Measurements from ENCODE around the gene ABCC6.

Gene ABCC6

GRCh38 chr16:16139061-16139460 lies 84.2 kb downstream of the ABCC6 start:
- no peak for DNase-seq

GRCh38 chr16:16138034-16138635 lies 85.2 kb downstream of the ABCC6 start:
- DNase-seq: no peak

GRCh38 chr16:16137110-16137509 lies 86.2 kb downstream of the ABCC6 start:
- DNase-seq: no peak

DNA sequence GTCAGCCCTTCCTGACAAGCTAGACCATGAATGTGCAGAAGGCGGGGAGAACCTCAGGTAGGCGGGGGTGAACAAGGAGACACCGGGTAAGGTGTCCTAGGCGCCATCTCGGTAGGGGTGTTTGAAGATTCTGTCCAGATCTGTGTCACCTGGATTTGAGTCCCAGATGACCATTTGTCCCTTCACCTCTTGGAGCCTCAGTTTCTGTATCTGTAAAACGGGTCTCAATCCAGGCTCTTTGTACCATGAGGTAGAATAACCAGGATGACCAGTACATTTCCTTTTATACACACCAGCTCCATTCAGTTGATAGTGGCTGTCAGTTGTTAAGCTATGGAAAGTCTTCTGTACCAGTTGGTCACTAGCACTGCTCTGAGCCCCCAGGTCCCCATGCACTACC lies 86.7 kb downstream of the ABCC6 start:
- no peak for DNase-seq

GRCh38 chr16:16133943-16134604 lies 89.2 kb downstream of the ABCC6 start:
- no peak for DNase-seq

- DNase-seq: no peak
Measured at GRCh38 chr16:16131659-16132058, 91.6 kb downstream of the ABCC6 start.

- no peak for DNase-seq
Measured at GRCh38 chr16:16131204-16131603, 92.1 kb downstream of the ABCC6 start.

DNA sequence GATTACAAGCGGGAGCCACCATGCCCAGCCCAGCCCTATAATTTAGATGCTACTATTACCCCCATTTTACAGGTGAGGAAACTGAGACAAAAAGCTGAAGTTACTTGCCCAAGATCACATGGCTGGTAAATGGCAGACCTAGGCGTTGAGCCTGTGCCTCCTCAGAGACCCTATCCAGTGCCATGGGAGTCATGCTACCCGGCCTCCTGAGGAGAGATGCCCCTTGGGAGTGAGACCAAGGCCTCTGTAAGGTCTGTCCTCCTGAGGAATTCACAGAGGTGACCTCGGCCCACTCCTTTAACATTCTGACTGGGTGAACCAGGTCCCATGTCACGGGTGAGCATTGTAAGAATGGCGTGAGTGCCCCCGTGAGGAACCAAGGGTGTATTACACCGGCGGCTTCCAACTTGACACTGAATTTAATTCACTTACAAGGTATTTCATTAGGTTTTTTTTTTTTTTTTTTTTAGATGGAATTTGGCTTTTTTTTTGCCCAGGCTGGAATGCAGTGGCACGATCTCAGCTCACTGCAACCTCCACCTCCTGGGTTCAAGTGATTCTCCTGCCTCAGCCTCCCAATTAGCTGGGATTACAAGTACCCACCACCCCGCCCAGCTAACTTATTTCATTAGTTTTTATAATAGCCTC lies 95.7 kb downstream of the ABCC6 start:
- DNase-seq: peak; percentile 14 to 32

- DNase-seq: no peak
Measured at GRCh38 chr16:16126896-16127295, 96.4 kb downstream of the ABCC6 start.

GRCh38 chr16:16124974-16125373 lies 98.3 kb downstream of the ABCC6 start:
- DNase-seq: no peak

DNA sequence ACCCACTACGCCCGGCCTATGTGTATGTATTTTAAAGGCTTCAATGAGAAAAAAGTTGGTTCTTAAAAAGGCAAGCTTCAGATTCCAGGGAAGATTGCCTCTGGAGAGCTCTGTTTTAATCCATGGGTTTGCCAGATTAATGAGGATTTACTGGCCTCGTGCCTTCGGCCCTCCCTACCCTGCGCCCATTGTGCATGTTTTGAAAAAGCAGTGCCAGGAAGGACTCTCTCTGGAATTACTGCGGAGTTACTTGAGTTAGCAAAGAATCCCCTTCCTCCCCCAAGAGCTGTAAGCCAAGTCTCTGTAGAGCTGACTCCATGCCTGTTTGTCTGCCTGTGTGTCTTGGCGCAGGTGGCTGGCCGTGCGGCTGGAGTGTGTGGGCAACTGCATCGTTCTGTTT lies 98.9 kb downstream of the ABCC6 start:
- DNase-seq: no peak

DNA sequence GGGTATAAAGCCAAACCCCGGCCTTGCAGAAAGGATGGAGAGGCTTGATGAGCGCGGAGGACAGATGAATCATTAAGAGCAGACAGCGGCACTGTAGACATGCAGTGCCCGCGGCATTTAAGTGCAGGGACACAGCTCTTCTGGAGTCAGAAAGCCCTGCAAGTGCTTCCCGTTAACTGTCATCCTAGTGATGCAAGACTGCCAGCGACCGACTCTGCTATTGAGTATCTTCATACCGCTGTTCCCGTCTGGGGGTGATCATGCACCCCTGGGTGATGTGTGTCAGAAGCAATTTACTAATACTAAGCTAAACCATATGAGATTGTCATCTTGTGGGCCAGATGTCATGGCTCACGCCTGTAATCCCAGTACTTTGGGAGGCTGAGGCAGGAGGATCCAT lies 101.0 kb downstream of the ABCC6 start:
- DNase-seq: no peak

DNA sequence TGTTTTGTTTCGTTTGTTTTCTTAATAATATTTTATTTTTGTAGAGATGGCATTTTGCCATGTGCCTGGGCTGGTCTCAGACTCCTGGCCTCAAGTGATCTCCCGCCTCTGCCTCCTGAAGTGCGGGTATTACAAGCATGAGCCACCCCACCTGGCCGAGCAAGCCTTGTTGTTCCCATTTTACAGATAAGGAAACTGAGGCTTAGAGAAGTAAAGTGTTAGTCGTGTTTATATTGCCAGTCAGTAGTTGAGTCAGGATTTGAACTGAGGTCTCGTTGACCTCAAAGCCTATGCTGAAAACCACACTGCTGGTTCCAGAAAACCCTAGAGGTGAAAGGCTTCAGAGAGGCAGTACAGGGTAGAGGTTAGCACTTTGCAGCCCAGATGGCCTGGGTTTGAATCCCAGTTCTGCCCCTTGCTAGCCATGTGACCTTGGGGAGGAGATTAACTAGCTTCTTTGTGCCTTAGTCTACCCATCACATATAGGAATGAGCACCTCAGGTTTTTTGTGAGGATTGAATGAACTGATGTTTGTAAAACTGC lies 102.0 kb downstream of the ABCC6 start:
- DNase-seq: no peak

- DNase-seq: peak; percentile 59 to 62
Measured at GRCh38 chr16:16120382-16121184, 102.7 kb downstream of the ABCC6 start.

- peak; percentile 59 to 62 for DNase-seq
Measured at GRCh38 chr16:16120044-16120381, 103.3 kb downstream of the ABCC6 start.

- no peak for DNase-seq
Measured at GRCh38 chr16:16118337-16118736, 105.0 kb downstream of the ABCC6 start.

GRCh38 chr16:16116841-16117240 lies 106.5 kb downstream of the ABCC6 start:
- no peak for DNase-seq

DNA sequence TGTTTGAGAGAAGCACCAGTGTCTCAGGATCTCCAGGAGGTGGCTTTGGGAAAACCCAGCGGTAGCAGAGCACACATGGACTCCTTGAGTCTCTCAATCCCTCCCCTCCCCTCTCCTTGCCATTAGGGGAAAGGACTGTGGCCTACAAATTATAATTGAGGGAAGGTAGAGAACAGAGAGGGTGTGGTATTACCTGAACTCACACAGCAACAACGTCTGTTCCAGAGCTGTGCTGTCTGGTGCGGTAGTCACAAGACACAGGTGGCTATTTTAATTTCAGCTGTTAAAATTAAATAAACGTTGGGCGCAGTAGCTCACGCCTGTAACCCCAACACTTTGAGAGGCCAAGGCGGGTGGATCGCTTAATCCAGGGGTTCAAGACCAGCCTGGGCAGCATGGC lies 110.2 kb downstream of the ABCC6 start:
- no peak for DNase-seq

DNA sequence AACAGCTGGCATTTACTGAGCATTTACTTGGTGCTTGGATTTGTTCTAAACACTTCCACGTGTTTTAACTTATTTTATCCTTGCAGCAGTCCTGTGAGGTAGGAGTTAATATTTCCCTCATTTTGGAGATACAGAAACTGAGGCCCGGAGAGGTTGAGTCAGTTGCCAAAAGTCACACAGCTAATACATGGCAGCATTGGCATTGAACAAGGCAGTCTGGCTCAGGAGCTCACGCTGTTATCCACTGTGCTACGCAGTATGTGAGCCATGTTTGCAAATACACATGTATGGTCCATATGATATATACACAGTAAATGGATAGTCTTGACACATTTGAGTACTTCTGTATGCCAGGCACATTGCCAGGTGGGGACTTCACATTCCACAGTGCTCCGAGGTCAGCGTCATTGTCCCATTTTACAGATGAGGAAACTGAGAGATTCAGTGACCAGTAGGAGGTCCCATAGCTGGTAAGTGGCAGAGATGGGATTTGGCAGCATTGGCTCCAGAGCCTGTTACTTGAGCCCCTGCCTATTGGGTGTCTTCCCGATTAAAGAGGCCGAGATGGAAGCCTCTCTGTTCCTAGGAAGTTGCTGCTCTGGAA lies 110.7 kb downstream of the ABCC6 start:
- DNase-seq: no peak

- DNase-seq: no peak
Measured at GRCh38 chr16:16111639-16112038, 111.7 kb downstream of the ABCC6 start.

DNA sequence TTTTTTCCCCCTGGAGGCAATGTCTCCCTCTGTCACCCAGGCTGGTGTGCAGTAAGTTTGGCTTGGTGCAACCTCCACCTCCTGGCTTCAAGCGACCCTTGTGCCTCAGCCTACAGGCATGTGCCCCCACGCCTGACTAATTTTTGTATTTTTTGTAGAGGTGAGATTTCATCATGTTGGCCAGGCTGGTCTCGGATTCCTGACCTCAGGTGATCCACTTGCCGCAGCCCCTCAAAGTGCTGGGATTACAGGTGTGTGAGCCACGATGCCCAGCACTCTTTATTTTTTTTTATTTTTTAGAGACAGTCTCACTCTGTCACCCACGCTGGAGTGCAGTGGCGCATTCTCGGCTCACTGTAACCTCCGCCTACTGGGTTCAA lies 113.2 kb downstream of the ABCC6 start:
- DNase-seq: no peak

DNA sequence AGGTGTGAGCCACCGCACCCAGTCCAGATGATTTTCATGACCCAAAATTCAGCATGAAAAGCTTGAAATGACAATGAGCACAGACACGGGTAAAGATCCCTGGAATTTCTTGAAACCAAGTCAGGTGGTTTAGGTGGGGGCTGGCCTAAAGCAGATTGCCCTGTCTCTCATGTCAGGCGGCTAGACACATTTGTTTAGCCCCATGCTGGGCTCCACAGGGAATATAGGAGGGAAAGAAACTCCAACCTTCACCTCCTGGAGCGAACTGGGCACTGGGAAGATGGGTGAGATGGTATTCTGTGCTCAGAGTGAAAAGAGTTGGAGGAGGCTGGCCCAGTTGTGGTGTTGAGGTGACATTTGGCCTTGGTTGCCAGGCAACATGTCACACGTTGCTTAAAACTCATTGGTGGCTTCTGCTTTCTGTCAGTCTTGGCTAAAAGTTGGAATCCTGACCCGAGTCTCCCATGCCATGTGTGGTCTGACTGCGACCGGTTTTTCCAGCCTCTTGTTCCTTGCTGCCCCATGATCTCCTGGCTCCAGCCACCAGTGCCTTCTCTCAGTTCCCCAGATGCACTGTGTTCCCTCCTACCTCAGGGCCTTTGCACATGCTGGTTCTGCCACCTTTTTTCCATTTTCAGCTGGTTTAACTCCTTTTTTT lies 113.7 kb downstream of the ABCC6 start:
- DNase-seq: no peak

DNA sequence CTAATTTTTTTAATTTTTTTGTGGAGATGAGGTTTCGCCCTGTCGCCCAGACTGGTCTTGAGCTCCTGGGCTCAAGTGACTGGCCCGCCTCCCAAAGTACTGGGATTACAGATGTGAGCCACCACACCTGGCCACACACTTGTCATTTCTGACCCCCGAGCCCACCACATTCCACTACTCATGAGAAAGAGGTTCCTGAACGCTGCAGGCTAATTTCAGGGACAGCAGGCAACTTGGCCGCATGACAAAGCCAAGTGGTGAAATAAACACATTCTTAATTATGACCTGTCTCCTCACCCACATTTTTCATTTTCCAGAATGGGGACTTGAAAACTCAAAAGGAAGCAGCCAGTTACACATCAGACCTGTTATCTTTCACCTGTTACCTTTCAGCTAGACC lies 114.5 kb downstream of the ABCC6 start:
- no peak for DNase-seq

Measured in SHP77 (cell line).